ENCODE results near the gene IBA57.

GRCh38 chr1:228157729-228158126 lies 7.9 kb upstream of the IBA57 start:
- TF ChIP-seq, protein P1, sequence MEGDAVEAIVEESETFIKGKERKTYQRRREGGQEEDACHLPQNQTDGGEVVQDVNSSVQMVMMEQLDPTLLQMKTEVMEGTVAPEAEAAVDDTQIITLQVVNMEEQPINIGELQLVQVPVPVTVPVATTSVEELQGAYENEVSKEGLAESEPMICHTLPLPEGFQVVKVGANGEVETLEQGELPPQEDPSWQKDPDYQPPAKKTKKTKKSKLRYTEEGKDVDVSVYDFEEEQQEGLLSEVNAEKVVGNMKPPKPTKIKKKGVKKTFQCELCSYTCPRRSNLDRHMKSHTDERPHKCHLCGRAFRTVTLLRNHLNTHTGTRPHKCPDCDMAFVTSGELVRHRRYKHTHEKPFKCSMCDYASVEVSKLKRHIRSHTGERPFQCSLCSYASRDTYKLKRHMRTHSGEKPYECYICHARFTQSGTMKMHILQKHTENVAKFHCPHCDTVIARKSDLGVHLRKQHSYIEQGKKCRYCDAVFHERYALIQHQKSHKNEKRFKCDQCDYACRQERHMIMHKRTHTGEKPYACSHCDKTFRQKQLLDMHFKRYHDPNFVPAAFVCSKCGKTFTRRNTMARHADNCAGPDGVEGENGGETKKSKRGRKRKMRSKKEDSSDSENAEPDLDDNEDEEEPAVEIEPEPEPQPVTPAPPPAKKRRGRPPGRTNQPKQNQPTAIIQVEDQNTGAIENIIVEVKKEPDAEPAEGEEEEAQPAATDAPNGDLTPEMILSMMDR (IDR thresholded peaks at IDR 0.05 in 4 of 5, conservative IDR thresholded peaks at IDR 0.05 in 1 of 5): no peak
- TF ChIP-seq POLR2A (IDR thresholded peaks at IDR 0.05): no peak
